ENCODE measurements around the gene ODF4.

ODF4 gene

DNA sequence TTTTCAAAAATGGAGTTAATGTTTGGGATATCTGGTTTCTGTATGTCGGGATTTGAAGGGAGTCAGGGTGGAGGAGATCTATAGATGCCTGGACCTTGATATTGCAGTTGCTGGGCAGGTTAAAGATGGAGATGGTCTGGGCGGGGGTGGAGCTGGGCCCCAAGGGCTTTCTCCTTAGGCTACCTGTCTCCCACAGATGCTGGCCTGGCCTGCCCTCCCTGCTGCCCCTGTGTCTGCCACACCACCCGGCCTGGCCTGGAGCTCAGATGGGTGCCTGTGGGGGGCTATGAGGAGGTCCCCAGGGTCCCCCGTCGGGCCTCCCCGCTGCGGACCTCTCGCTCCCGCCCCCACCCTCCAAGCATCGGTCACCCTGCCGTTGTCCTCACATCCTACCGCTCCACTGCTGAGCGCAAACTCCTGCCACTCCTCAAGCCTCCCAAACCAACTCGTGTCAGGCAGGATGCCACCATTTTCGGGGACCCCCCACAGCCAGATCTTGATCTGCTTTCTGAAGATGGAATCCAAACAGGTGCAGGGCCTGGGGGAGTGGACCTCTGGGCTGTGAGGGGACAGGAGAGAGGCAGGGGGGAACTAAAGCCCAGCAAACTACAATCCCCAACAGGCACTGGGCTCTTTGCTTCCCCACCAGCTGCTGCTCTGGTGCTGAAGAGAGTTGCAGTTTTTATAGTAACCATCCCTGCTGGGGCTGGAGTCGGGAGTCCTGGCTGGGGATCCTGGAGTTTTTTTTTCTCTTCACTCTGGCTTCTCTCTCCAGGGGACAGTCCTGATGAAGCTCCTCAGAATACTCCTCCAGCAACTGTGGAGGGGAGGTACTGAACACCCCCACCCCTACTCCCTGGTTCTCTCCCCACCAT lies 26.7 kb upstream of the ODF4 start:
- no CpG with 5 or more reads among the region's 16 CpGs for WGBS (ENCODE audit: insufficient coverage, insufficient read length)
- Histone ChIP-seq H3K27ac (ENCODE audit: low read length) (no peak overlapping the region), H3K4me3 (ENCODE audit: low read length) (no peak overlapping the region), H3K27me3 (ENCODE audit: control insufficient read depth, insufficient read depth, low read length) (no peaks in the 10 kb centered on the region; the same call in 1 of the 2 replicates), H3K9me3 (ENCODE audit: control insufficient read depth, insufficient read depth, low read length) (no peaks in the 10 kb centered on the region), H3K36me3 (ENCODE audit: control insufficient read depth, insufficient read depth, low read length) (no peaks in the 10 kb centered on the region), H3K4me1 (ENCODE audit: control insufficient read depth, insufficient read depth, low read length) (peaks cover 5% of the 10 kb centered on the region)
- DNase-seq (ENCODE audit: low read depth, low spot score) = no peak

DNA sequence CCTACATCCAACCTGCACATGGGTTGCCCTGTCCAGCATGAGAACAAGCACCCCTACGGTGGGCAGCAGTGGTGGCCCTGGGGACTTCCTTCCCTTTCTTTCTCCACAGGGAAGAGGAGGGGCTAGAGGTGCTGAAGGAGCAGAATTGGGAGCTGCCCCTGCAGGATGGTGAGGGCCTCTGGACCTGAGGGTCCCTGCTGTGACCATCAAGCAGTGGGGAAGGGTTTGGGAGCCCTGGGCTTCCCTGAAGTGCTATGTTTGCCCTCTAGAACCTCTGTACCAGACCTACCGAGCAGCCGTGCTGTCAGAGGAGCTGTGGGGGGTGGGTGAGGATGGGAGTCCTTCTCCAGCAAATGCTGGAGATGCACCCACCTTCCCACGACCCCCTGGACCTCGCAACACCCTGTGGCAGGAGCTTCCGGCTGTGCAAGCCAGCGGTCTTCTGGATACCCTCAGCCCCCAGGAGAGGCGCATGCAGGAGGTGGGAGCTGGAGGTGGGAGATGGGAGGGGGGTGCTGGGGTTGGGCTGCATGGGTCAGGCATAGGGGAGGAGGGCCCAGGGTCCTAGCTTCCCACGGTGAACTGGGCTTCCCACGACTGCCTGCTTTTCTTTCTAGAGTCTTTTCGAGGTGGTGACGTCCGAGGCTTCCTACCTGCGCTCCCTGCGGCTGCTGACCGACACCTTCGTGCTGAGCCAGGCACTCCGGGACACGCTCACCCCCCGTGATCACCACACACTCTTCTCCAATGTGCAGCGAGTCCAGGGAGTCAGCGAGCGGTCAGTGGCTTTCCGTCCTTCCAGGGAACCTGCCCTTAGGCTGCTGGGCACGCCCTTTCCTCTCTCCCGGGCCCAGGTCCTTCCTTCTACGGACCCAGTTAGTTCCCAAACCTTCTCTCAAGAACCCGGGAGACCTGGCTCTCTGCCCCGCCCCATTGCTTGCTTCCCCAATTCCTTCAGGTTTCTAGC lies 24.6 kb upstream of the ODF4 start:
- H3K9me3 ChIP-seq (ENCODE audit: control insufficient read depth, insufficient read depth, low read length) = no peaks in the 10 kb centered on the region
- peak overlapping the region; percentile 38; the same call in 1 of the 2 replicates for H3K4me3 ChIP-seq (ENCODE audit: low read length)
- H3K4me1 ChIP-seq (ENCODE audit: control insufficient read depth, insufficient read depth, low read length) = peaks cover 5% of the 10 kb centered on the region
- H3K27ac ChIP-seq (ENCODE audit: low read length) = no peak overlapping the region
- no peaks in the 10 kb centered on the region; the same call in 1 of the 2 replicates for H3K27me3 ChIP-seq (ENCODE audit: control insufficient read depth, insufficient read depth, low read length)
- no peaks in the 10 kb centered on the region for H3K36me3 ChIP-seq (ENCODE audit: control insufficient read depth, insufficient read depth, low read length)
- WGBS (ENCODE audit: insufficient coverage, insufficient read length) = no CpG with 5 or more reads among the region's 29 CpGs
- no peak for DNase-seq (ENCODE audit: low read depth, low spot score)

DNA sequence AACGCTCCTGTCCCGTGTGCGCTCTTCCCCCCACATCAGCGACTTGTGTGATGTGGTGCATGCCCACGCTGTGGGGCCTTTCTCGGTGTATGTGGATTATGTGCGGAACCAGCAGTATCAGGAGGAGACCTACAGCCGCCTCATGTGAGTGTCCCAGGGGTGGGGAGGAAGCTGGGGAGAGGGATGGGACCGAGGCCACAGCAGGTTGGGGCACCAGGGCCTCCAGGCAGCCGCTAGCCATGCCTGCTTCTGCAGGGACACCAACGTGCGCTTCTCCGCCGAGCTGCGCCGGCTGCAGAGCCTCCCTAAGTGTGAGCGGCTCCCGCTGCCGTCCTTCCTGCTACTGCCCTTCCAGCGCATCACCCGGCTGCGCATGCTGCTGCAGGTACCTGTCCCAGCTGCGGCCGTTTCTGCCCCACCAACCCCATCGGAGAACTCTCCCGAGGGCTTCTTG lies 23.8 kb upstream of the ODF4 start:
- no peak for DNase-seq (ENCODE audit: low read depth, low spot score)
- Histone ChIP-seq H3K27ac (ENCODE audit: low read length) (no peak overlapping the region), H3K4me3 (ENCODE audit: low read length) (peak overlapping the region; percentile 38; the same call in 1 of the 2 replicates), H3K9me3 (ENCODE audit: control insufficient read depth, insufficient read depth, low read length) (no peaks in the 10 kb centered on the region), H3K36me3 (ENCODE audit: control insufficient read depth, insufficient read depth, low read length) (no peaks in the 10 kb centered on the region), H3K27me3 (ENCODE audit: control insufficient read depth, insufficient read depth, low read length) (no peaks in the 10 kb centered on the region; the same call in 1 of the 2 replicates), H3K4me1 (ENCODE audit: control insufficient read depth, insufficient read depth, low read length) (peaks cover 5% of the 10 kb centered on the region)
- no CpG with 5 or more reads among the region's 26 CpGs for WGBS (ENCODE audit: insufficient coverage, insufficient read length)

DNA sequence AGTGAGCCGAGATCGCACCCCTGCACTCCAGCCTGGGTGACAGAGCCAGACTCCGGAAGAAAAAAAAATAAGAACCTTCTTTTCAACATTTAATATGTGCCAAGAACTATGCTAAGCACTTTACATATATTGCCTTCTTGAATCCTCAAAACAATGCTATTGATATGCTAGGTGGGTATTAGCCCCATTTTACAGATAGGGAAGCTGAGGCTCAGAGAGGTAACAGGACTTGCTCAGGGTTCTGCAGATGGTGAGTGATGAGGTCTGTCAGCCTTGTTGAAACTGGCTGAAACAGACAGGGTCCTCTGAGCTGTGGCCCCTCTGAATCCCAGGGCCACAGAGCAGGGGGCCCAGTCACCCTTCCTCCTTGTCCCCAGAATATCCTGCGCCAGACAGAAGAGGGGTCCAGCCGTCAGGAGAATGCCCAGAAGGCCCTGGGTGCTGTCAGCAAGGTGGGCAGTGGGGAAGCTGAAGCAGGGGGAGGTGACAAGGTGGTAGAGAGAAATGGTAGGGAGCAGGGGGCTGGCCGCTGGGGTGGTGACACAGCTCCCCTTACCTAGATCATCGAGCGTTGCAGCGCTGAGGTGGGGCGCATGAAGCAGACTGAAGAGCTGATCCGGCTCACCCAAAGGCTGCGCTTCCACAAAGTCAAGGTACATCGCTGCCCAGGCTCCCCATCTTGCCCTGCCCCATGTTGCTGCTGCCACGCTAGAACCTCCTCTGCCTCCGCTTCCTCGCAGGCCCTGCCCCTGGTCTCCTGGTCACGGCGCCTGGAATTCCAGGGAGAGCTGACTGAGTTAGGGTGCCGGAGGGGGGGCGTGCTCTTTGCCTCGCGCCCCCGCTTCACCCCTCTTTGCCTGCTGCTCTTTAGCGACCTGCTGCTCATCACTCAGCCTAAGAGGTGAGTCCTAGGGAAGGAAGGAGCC lies 21.4 kb upstream of the ODF4 start:
- Histone ChIP-seq H3K27ac (ENCODE audit: low read length) (no peak overlapping the region), H3K36me3 (ENCODE audit: control insufficient read depth, insufficient read depth, low read length) (no peaks in the 10 kb centered on the region), H3K27me3 (ENCODE audit: control insufficient read depth, insufficient read depth, low read length) (no peaks in the 10 kb centered on the region; the same call in 1 of the 2 replicates), H3K4me3 (ENCODE audit: low read length) (no peak overlapping the region), H3K9me3 (ENCODE audit: control insufficient read depth, insufficient read depth, low read length) (no peaks in the 10 kb centered on the region), H3K4me1 (ENCODE audit: control insufficient read depth, insufficient read depth, low read length) (peaks cover 5% of the 10 kb centered on the region)
- DNase-seq (ENCODE audit: low read depth, low spot score) = no peak
- no CpG with 5 or more reads among the region's 24 CpGs for WGBS (ENCODE audit: insufficient coverage, insufficient read length)

DNA sequence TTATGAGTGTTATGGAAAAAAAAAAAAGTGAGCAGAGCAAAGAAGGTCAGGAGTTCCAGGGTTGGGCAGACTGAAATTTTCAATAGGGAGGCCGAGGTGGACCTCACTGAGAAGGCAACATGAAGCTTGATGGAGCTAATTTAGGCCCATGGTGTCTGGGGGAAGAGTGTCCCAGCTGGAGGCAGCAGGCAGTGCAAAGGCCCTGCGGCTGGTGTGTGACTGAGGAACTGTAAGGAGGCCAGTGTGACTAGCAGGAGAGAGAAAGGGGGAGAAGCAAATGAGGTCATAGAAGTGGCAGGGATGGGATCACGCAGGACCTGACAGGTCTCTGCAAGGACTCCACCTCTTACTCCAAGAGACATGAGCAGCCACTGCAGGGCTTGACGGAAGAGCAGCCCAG lies 19.4 kb upstream of the ODF4 start:
- Histone ChIP-seq H3K9me3 (ENCODE audit: control insufficient read depth, insufficient read depth, low read length) (no peaks in the 10 kb centered on the region), H3K27me3 (ENCODE audit: control insufficient read depth, insufficient read depth, low read length) (no peaks in the 10 kb centered on the region; the same call in 1 of the 2 replicates), H3K27ac (ENCODE audit: low read length) (no peak overlapping the region), H3K36me3 (ENCODE audit: control insufficient read depth, insufficient read depth, low read length) (no peaks in the 10 kb centered on the region), H3K4me1 (ENCODE audit: control insufficient read depth, insufficient read depth, low read length) (no peaks in the 10 kb centered on the region), H3K4me3 (ENCODE audit: low read length) (no peak overlapping the region)
- no CpG with 5 or more reads among the region's 4 CpGs for WGBS (ENCODE audit: insufficient coverage, insufficient read length)
- no peak for DNase-seq (ENCODE audit: low read depth, low spot score)

DNA sequence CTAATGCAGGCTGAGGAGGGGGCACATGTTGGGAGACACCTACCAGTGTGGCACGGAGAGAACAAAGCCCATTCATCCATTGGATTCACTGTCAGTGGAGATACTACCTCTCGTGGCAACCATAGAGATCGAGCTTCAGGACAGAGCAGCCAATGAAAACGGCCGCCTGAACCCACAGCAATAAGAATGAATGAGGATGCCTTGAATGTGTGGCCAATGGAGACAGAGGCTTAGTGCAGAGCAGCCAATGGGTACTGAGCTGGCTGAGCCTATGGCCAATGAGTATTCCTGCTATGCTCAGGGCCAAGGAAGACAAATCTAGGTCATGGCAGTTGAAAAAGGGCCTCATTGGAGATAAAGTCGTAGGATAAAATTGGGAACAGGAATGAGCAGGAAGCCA lies 18.6 kb upstream of the ODF4 start:
- no peak overlapping the region for H3K27ac ChIP-seq (ENCODE audit: low read length)
- no CpG with 5 or more reads among the region's 6 CpGs for WGBS (ENCODE audit: insufficient coverage, insufficient read length)
- H3K4me1 ChIP-seq (ENCODE audit: control insufficient read depth, insufficient read depth, low read length) = no peaks in the 10 kb centered on the region
- no peak overlapping the region for H3K4me3 ChIP-seq (ENCODE audit: low read length)
- no peaks in the 10 kb centered on the region; the same call in 1 of the 2 replicates for H3K27me3 ChIP-seq (ENCODE audit: control insufficient read depth, insufficient read depth, low read length)
- no peak for DNase-seq (ENCODE audit: low read depth, low spot score)
- H3K9me3 ChIP-seq (ENCODE audit: control insufficient read depth, insufficient read depth, low read length) = no peaks in the 10 kb centered on the region
- no peaks in the 10 kb centered on the region for H3K36me3 ChIP-seq (ENCODE audit: control insufficient read depth, insufficient read depth, low read length)

DNA sequence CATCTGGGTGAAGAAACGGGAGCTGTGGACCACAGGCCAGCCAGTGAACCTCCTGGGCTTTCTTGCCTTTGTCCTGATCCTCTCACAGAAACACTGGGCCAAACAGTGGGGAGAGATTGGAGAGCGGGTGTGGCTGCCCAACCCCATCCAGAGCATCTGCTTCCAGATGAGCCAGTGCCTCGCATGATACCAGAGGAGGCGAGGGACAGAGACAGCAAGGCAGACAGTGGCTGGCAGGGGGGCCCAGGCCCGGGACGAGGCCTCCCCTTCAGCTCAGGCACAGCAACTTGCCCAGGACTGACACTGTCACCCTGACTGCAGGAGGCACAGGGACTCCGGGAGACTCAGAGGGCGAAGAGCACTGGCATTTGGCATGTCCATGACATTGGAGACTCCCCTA lies 17.6 kb upstream of the ODF4 start:
- no peak overlapping the region for H3K4me3 ChIP-seq (ENCODE audit: low read length)
- no peak overlapping the region for H3K27ac ChIP-seq (ENCODE audit: low read length)
- no peaks in the 10 kb centered on the region for H3K36me3 ChIP-seq (ENCODE audit: control insufficient read depth, insufficient read depth, low read length)
- no peaks in the 10 kb centered on the region for H3K4me1 ChIP-seq (ENCODE audit: control insufficient read depth, insufficient read depth, low read length)
- WGBS (ENCODE audit: insufficient coverage, insufficient read length) = no CpG with 5 or more reads among the region's 8 CpGs
- DNase-seq (ENCODE audit: low read depth, low spot score) = no peak
- H3K27me3 ChIP-seq (ENCODE audit: control insufficient read depth, insufficient read depth, low read length) = no peaks in the 10 kb centered on the region; the same call in 1 of the 2 replicates
- no peaks in the 10 kb centered on the region for H3K9me3 ChIP-seq (ENCODE audit: control insufficient read depth, insufficient read depth, low read length)

DNA sequence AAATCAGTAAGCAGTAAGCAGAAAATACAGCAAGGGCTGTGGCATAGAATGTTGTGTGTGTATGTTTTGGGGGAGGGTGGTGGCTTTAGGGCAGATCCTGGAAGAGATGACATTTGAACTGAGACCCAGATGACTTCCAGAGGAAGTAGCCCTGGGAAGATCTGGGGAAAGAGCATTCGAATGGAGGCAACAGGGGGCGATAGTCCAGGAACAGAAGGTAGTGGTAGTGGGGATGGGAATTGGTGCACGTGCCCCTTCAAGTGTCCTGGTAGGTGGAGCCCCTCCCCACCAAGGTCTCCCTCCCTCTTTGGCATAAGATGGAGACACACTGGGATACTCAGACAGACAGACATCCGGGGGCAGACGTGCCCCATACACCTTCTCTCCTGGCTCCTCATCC lies 15.5 kb upstream of the ODF4 start:
- WGBS (ENCODE audit: insufficient coverage, insufficient read length) = no CpG with 5 or more reads among the region's 5 CpGs

DNA sequence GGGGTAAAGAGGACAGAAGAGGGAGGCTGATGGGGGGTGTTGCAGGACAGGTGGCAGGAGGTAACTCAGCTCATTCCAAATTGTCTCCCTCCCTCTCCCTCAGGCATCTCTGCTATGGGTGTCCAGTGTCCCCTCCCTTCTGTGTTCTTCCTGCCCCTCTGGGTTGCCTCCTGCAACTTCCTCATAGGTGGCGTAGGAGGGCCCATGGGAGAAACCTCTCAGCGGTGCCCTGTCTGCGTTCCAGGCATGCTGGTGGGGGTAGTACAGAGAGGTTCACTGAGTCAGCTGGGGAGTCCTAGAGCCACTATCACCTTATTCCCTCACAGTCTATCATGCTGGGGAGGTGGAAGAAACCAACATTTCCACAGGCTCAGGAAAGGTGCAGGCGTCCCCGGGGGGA lies 14.7 kb upstream of the ODF4 start:
- Histone ChIP-seq H3K27ac (ENCODE audit: low read length) (no peak overlapping the region), H3K4me1 (ENCODE audit: control insufficient read depth, insufficient read depth, low read length) (peaks cover 2% of the 10 kb centered on the region; the same call in 1 of the 2 replicates), H3K4me3 (ENCODE audit: low read length) (no peak overlapping the region), H3K27me3 (ENCODE audit: control insufficient read depth, insufficient read depth, low read length) (no peaks in the 10 kb centered on the region; the same call in 1 of the 2 replicates), H3K36me3 (ENCODE audit: control insufficient read depth, insufficient read depth, low read length) (no peaks in the 10 kb centered on the region), H3K9me3 (ENCODE audit: control insufficient read depth, insufficient read depth, low read length) (no peaks in the 10 kb centered on the region)
- no peak for DNase-seq (ENCODE audit: low read depth, low spot score)
- WGBS (ENCODE audit: insufficient coverage, insufficient read length) = no CpG with 5 or more reads among the region's 5 CpGs

More for the DNA sequence above, 15.5 kb upstream of the ODF4 start:
- Histone ChIP-seq H3K4me1 (ENCODE audit: control insufficient read depth, insufficient read depth, low read length) (peaks cover 2% of the 10 kb centered on the region; the same call in 1 of the 2 replicates), H3K4me3 (ENCODE audit: low read length) (no peak overlapping the region), H3K9me3 (ENCODE audit: control insufficient read depth, insufficient read depth, low read length) (no peaks in the 10 kb centered on the region), H3K27ac (ENCODE audit: low read length) (no peak overlapping the region), H3K27me3 (ENCODE audit: control insufficient read depth, insufficient read depth, low read length) (no peaks in the 10 kb centered on the region; the same call in 1 of the 2 replicates), H3K36me3 (ENCODE audit: control insufficient read depth, insufficient read depth, low read length) (no peaks in the 10 kb centered on the region)
- DNase-seq (ENCODE audit: low read depth, low spot score) = no peak

All from iPS DF 6.9 (cell line).